GM23338 (cell line): ENCODE results near the gene HSPG2. TPM values are rescaled to one million over a fixed set of nuclear protein-coding genes. Genes with fewer than 3 reads are reported as not detected.

Source experiments
- ATAC-seq: fragments of 200-7000 bp; cut with Tn5 transposase; 3 replicates; pipeline ENCODE4 v1.9.1; 2020
- DNase-seq: peaks from one replicate; pipeline ENCODE4 v3.0.0-alpha.2; 2015; ENCODE audit warnings: low spot score
- H2AFZ ChIP-seq: fragments of 200-600 bp; sonication (generic); 2 replicates; pipeline ENCODE4 v1.8.0; 2016; ENCODE audit warnings: antibody characterized with exemption, mild to moderate bottlenecking, moderate library complexity
- H3F3A ChIP-seq: fragments of 200-600 bp; sonication (generic); replicated peaks from 2 replicates; pipeline ENCODE4 v1.8.0; 2017; ENCODE audit warnings: antibody characterized with exemption, mixed run types, low read depth
- H3K27ac ChIP-seq: fragments of 200-600 bp; sonication (generic); 2 replicates; pipeline ENCODE4 v1.6.1; 2016; ENCODE audit warnings: low read depth
- H3K27me3 ChIP-seq: fragments of 200-600 bp; sonication (generic); 2 replicates; pipeline ENCODE4 v1.8.0; 2016; ENCODE audit warnings: mild to moderate bottlenecking, mixed run types, moderate library complexity; ENCODE audit not compliant: insufficient read depth
- H3K36me3 ChIP-seq: fragments of 200-600 bp; sonication (generic); 2 replicates; pipeline ENCODE4 v1.8.0; 2016; ENCODE audit warnings: mild to moderate bottlenecking; ENCODE audit not compliant: insufficient read depth
- H3K4me1 ChIP-seq: fragments of 200-600 bp; sonication (generic); 2 replicates; pipeline ENCODE4 v1.8.0; 2016; ENCODE audit warnings: mild to moderate bottlenecking, moderate library complexity; ENCODE audit not compliant: insufficient read depth
- H3K4me2 ChIP-seq: fragments of 200-600 bp; sonication (generic); 2 replicates; pipeline ENCODE4 v1.7.1; 2017; ENCODE audit warnings: mixed run types
- H3K4me3 ChIP-seq: fragments of 200-600 bp; sonication (generic); 2 replicates; pipeline ENCODE4 v1.6.1; 2016; ENCODE audit warnings: mixed run types
- H3K79me2 ChIP-seq: fragments of 200-600 bp; sonication (generic); replicated peaks from 2 replicates; pipeline ENCODE4 v1.8.0; 2017; ENCODE audit warnings: mild to moderate bottlenecking; ENCODE audit not compliant: insufficient read depth
- H3K9me2 ChIP-seq: fragments of 200-600 bp; sonication (generic); 2 replicates; pipeline ENCODE4 v1.8.0; 2017; ENCODE audit not compliant: insufficient read depth
- H4K20me1 ChIP-seq: fragments of 200-600 bp; sonication (generic); replicated peaks from 2 replicates; pipeline ENCODE4 v1.8.0; 2017; ENCODE audit warnings: mild to moderate bottlenecking; ENCODE audit not compliant: insufficient read depth
- H3K27ac Mint-ChIP-seq: 2 replicates; pipeline ENCODE4 v1.8.0; 2020; ENCODE audit warnings: inconsistent platforms, mild to moderate bottlenecking, moderate library complexity, mixed read lengths
- H3K27me3 Mint-ChIP-seq: 3 replicates; pipeline ENCODE4 v1.8.0; 2022; ENCODE audit warnings: low read depth, mild to moderate bottlenecking, moderate library complexity, mixed read lengths, inconsistent platforms; ENCODE audit not compliant: insufficient read depth, poor library complexity
- H3K36me3 Mint-ChIP-seq: 3 replicates; pipeline ENCODE4 v1.8.0; 2021; ENCODE audit warnings: low read depth, mild to moderate bottlenecking, inconsistent platforms, moderate library complexity, mixed read lengths
- H3K4me1 Mint-ChIP-seq: 3 replicates; pipeline ENCODE4 v1.8.0; 2020; ENCODE audit warnings: mild to moderate bottlenecking, inconsistent platforms, mixed read lengths
- H3K4me3 Mint-ChIP-seq: 3 replicates; pipeline ENCODE4 v1.8.0; 2021; ENCODE audit warnings: moderate library complexity, mild to moderate bottlenecking, inconsistent platforms, mixed read lengths
- H3K9me3 Mint-ChIP-seq: 3 replicates; pipeline ENCODE4 v1.8.0; 2020; ENCODE audit warnings: moderate library complexity, mild to moderate bottlenecking, inconsistent platforms, mixed read lengths
- ETS1 ChIP-seq: IDR thresholded peaks from 2 replicates; pipeline ENCODE4 v1.6.1; 2016; ENCODE audit warnings: antibody characterized with exemption
- EZH2 ChIP-seq: fragments of 200-600 bp; sonication (generic); IDR thresholded peaks from one replicate; pipeline ENCODE4 v1.8.0; 2017; ENCODE audit warnings: antibody characterized with exemption, mild to moderate bottlenecking, low read depth; ENCODE audit not compliant: unreplicated experiment
- EZH2phosphoT487 ChIP-seq: fragments of 200-600 bp; sonication (generic); IDR thresholded peaks from one replicate; pipeline ENCODE4 v1.8.1; 2018; ENCODE audit warnings: antibody characterized with exemption; ENCODE audit not compliant: unreplicated experiment
- NANOG ChIP-seq: IDR thresholded peaks from 2 replicates; pipeline ENCODE4 v1.6.1; 2016; ENCODE audit warnings: antibody characterized with exemption, borderline replicate concordance
- STAT1 ChIP-seq: IDR thresholded peaks from one replicate; pipeline ENCODE4 v1.6.1; 2016; ENCODE audit warnings: antibody characterized with exemption; ENCODE audit not compliant: unreplicated experiment
- ZNF114 ChIP-seq: fragments of 250-450 bp; sonication (Bioruptor Pico); IDR thresholded peaks from 2 replicates; pipeline ENCODE4 v1.5.0; 2020; ENCODE audit warnings: mild to moderate bottlenecking, moderate library complexity
- ZNF462 ChIP-seq: fragments of 250-450 bp; sonication (Bioruptor Pico); IDR thresholded peaks from 2 replicates; pipeline ENCODE4 v1.5.0; 2020; ENCODE audit warnings: mild to moderate bottlenecking, moderate library complexity
- polyA plus RNA-seq: library from polyadenylated mRNA; unstranded; fragments of >200 nt; fragmentation: Nextera tagmentation; extraction: Ambion mirVana; gene quantifications from 2 replicates; pipeline ENCODE4 v1.2.1, GENCODE V29; 2016
- total RNA-seq: library from RNA; depleted of rRNA; stranded (reverse); fragments of >200 nt; shearing (Covaris generic); gene quantifications from 2 replicates; pipeline ENCODE4 v1.2.3, GENCODE V29; 2014
- TF ChIP-seq, protein P1 (sequence below): IDR thresholded peaks from one replicate; pipeline ENCODE4 v1.6.1; 2018; ENCODE audit warnings: antibody characterized with exemption; ENCODE audit not compliant: unreplicated experiment
- TF ChIP-seq, protein P2 (sequence below), 2 experiments: fragments of 200-600 bp in 1 of 2; sonication (generic) in 1 of 2; conservative IDR thresholded peaks; 2 replicates each; pipeline versions ENCODE4 v1.5.1 to v1.6.1; 2016 to 2017; ENCODE audit warnings: antibody characterized with exemption in 2 of 2, low read depth in 2 of 2, mild to moderate bottlenecking in 2 of 2, moderate library complexity in 1 of 2

HSPG2 gene
- total and polyA plus RNA-seq, 2 experiments from 2014 or later = 14.9 to 70.8 TPM

- H3K9me3 Mint-ChIP-seq = peaks cover 8% of the 10 kb centered on the region; the same call in 2 of the 3 replicates
- H3K4me1 Mint-ChIP-seq = peaks cover 5% of the 10 kb centered on the region; the same call in 2 of the 3 replicates
- H3K4me3 Mint-ChIP-seq = no peak overlapping the region
- Histone ChIP-seq H3K36me3 (no peaks in the 10 kb centered on the region), H3F3A (no peaks in the 10 kb centered on the region), H3K27me3 (no peaks in the 10 kb centered on the region), H3K4me1 (no peaks in the 10 kb centered on the region; the same call in 1 of the 2 replicates), H3K4me2 (no peak overlapping the region), H2AFZ (no peak overlapping the region), H4K20me1 (peaks cover 70% of the 10 kb centered on the region), H3K9me2 (no peaks in the 10 kb centered on the region), H3K79me2 (peaks cover 100% of the 10 kb centered on the region), H3K27ac (no peak overlapping the region), H3K4me3 (no peak overlapping the region)
- H3K36me3 Mint-ChIP-seq = peaks cover 10% of the 10 kb centered on the region; the same call in 2 of the 3 replicates
- ATAC-seq (no peak), DNase-seq (no peak)
- TF ChIP-seq, protein P1, sequence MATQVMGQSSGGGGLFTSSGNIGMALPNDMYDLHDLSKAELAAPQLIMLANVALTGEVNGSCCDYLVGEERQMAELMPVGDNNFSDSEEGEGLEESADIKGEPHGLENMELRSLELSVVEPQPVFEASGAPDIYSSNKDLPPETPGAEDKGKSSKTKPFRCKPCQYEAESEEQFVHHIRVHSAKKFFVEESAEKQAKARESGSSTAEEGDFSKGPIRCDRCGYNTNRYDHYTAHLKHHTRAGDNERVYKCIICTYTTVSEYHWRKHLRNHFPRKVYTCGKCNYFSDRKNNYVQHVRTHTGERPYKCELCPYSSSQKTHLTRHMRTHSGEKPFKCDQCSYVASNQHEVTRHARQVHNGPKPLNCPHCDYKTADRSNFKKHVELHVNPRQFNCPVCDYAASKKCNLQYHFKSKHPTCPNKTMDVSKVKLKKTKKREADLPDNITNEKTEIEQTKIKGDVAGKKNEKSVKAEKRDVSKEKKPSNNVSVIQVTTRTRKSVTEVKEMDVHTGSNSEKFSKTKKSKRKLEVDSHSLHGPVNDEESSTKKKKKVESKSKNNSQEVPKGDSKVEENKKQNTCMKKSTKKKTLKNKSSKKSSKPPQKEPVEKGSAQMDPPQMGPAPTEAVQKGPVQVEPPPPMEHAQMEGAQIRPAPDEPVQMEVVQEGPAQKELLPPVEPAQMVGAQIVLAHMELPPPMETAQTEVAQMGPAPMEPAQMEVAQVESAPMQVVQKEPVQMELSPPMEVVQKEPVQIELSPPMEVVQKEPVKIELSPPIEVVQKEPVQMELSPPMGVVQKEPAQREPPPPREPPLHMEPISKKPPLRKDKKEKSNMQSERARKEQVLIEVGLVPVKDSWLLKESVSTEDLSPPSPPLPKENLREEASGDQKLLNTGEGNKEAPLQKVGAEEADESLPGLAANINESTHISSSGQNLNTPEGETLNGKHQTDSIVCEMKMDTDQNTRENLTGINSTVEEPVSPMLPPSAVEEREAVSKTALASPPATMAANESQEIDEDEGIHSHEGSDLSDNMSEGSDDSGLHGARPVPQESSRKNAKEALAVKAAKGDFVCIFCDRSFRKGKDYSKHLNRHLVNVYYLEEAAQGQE = no peak
- TF ChIP-seq ZNF114 (CRISPR knock-in tag) (no peak), NANOG (no peak), EZH2 (no peak), ETS1 (no peak), STAT1 (no peak), ZNF462 (CRISPR knock-in tag) (no peak), EZH2phosphoT487 (no peak)
- TF ChIP-seq, protein P2, sequence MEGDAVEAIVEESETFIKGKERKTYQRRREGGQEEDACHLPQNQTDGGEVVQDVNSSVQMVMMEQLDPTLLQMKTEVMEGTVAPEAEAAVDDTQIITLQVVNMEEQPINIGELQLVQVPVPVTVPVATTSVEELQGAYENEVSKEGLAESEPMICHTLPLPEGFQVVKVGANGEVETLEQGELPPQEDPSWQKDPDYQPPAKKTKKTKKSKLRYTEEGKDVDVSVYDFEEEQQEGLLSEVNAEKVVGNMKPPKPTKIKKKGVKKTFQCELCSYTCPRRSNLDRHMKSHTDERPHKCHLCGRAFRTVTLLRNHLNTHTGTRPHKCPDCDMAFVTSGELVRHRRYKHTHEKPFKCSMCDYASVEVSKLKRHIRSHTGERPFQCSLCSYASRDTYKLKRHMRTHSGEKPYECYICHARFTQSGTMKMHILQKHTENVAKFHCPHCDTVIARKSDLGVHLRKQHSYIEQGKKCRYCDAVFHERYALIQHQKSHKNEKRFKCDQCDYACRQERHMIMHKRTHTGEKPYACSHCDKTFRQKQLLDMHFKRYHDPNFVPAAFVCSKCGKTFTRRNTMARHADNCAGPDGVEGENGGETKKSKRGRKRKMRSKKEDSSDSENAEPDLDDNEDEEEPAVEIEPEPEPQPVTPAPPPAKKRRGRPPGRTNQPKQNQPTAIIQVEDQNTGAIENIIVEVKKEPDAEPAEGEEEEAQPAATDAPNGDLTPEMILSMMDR (conservative IDR thresholded peaks at IDR 0.05; ENCODE audit: low read depth in 2 of 2) = no peak
- H3K27me3 Mint-ChIP-seq = peaks cover 5% of the 10 kb centered on the region
- no peak overlapping the region for H3K27ac Mint-ChIP-seq
These were observed 163.5 kb downstream of the HSPG2 start for GRCh38 chr1:21773585-21773984.
